Central memory CD8-positive, alpha-beta T cell (primary cell): ENCODE data around the gene CAMK2D.
A peak's percentile ranks its signal among the peaks of the same experiment; 100 is the strongest.

Experiments used
- ATAC-seq: fragments of 150-1000 bp; cut with Tn5 transposase; replicated peaks from 2 replicates; pipeline ENCODE4 v1.10.0; 2022; ENCODE audit warnings: mild to moderate bottlenecking, moderate FRiP score, moderate number of reproducible peaks; ENCODE audit not compliant: poor library complexity, severe bottlenecking; ENCODE audit errors: extremely low read depth
- DNase-seq, 2 donors: peaks; one replicate each; pipeline ENCODE4 v3.0.0; 2021; ENCODE audit warnings: low spot score in 2 of 2
- H3K27ac Mint-ChIP-seq: one replicate; pipeline ENCODE4 v1.8.0; 2022; ENCODE audit warnings: low read depth, mild to moderate bottlenecking, moderate library complexity, mixed read lengths
- H3K27me3 Mint-ChIP-seq: one replicate; pipeline ENCODE4 v1.8.0; 2022; ENCODE audit warnings: mixed read lengths
- H3K36me3 Mint-ChIP-seq: one replicate; pipeline ENCODE4 v1.8.0; 2022; ENCODE audit warnings: mild to moderate bottlenecking, moderate library complexity, mixed read lengths; ENCODE audit not compliant: insufficient read depth
- H3K4me1 Mint-ChIP-seq: one replicate; pipeline ENCODE4 v1.8.0; 2022; ENCODE audit warnings: mixed read lengths
- H3K4me3 Mint-ChIP-seq: one replicate; pipeline ENCODE4 v1.8.0; 2022; ENCODE audit warnings: mild to moderate bottlenecking, moderate library complexity, mixed read lengths
- H3K9me3 Mint-ChIP-seq: one replicate; pipeline ENCODE4 v1.8.0; 2022; ENCODE audit warnings: mixed read lengths

Gene CAMK2D

GRCh38 chr4:113618205-113618604 is 143.3 kb downstream of the CAMK2D start:
- H3K36me3 Mint-ChIP-seq, result no peaks in the 10 kb centered on the region
- ATAC-seq, result no peak

GRCh38 chr4:113617195-113617594 is 144.3 kb downstream of the CAMK2D start:
- ATAC-seq (no peak), DNase-seq (no peak)
- Mint-ChIP-seq H3K9me3 (no peaks in the 10 kb centered on the region), H3K4me3 (no peak overlapping the region), H3K4me1 (peaks cover 32% of the 10 kb centered on the region), H3K27ac (no peak overlapping the region), H3K27me3 (no peaks in the 10 kb centered on the region), H3K36me3 (no peaks in the 10 kb centered on the region)

More at GRCh38 chr4:113618205-113618604, 143.3 kb downstream of the CAMK2D start:
- no peaks in the 10 kb centered on the region for H3K9me3 Mint-ChIP-seq
- DNase-seq, result no peak
- H3K27ac Mint-ChIP-seq, result no peak overlapping the region
- H3K27me3 Mint-ChIP-seq, result no peaks in the 10 kb centered on the region
- no peak overlapping the region for H3K4me3 Mint-ChIP-seq
- H3K4me1 Mint-ChIP-seq, result peaks cover 32% of the 10 kb centered on the region

- peaks cover 26% of the 10 kb centered on the region for H3K4me1 Mint-ChIP-seq
- DNase-seq (no peak), ATAC-seq (peak; percentile 40)
- no peak overlapping the region for H3K27ac Mint-ChIP-seq
- no peaks in the 10 kb centered on the region for H3K9me3 Mint-ChIP-seq
- no peak overlapping the region for H3K4me3 Mint-ChIP-seq
- H3K36me3 Mint-ChIP-seq, result no peaks in the 10 kb centered on the region
- no peaks in the 10 kb centered on the region for H3K27me3 Mint-ChIP-seq
Observed at GRCh38 chr4:113616443-113616842, 145.1 kb downstream of the CAMK2D start.

GRCh38 chr4:113614414-113614813 is 147.1 kb downstream of the CAMK2D start:
- ATAC-seq (no peak), DNase-seq (no peak)
- no peaks in the 10 kb centered on the region for H3K36me3 Mint-ChIP-seq
- no peaks in the 10 kb centered on the region for H3K27me3 Mint-ChIP-seq
- peaks cover 26% of the 10 kb centered on the region for H3K4me1 Mint-ChIP-seq
- H3K4me3 Mint-ChIP-seq, result no peak overlapping the region
- H3K9me3 Mint-ChIP-seq, result no peaks in the 10 kb centered on the region
- H3K27ac Mint-ChIP-seq, result no peak overlapping the region

GRCh38 chr4:113613503-113613902 is 148.0 kb downstream of the CAMK2D start:
- DNase-seq (no peak), ATAC-seq (no peak)
- H3K36me3 Mint-ChIP-seq, result no peaks in the 10 kb centered on the region
- H3K27me3 Mint-ChIP-seq, result no peaks in the 10 kb centered on the region
- H3K4me3 Mint-ChIP-seq, result no peak overlapping the region
- peaks cover 26% of the 10 kb centered on the region for H3K4me1 Mint-ChIP-seq
- peak overlapping the region; percentile 67 for H3K27ac Mint-ChIP-seq
- no peaks in the 10 kb centered on the region for H3K9me3 Mint-ChIP-seq

- Mint-ChIP-seq H3K9me3 (no peaks in the 10 kb centered on the region), H3K36me3 (peaks cover 8% of the 10 kb centered on the region), H3K27ac (no peak overlapping the region), H3K27me3 (no peaks in the 10 kb centered on the region), H3K4me3 (no peak overlapping the region), H3K4me1 (peaks cover 32% of the 10 kb centered on the region)
- ATAC-seq (no peak), DNase-seq (no peak)
Observed at GRCh38 chr4:113610537-113610936, 151.0 kb downstream of the CAMK2D start.

- DNase-seq (no peak), ATAC-seq (no peak)
- no peak overlapping the region for H3K27ac Mint-ChIP-seq
- H3K4me3 Mint-ChIP-seq, result no peak overlapping the region
- H3K27me3 Mint-ChIP-seq, result no peaks in the 10 kb centered on the region
- H3K9me3 Mint-ChIP-seq, result no peaks in the 10 kb centered on the region
- peaks cover 8% of the 10 kb centered on the region for H3K36me3 Mint-ChIP-seq
- peaks cover 18% of the 10 kb centered on the region for H3K4me1 Mint-ChIP-seq
Observed at GRCh38 chr4:113607998-113608397, 153.5 kb downstream of the CAMK2D start.

GRCh38 chr4:113607147-113607720 is 154.3 kb downstream of the CAMK2D start:
- H3K4me3 Mint-ChIP-seq, result no peak overlapping the region
- peaks cover 8% of the 10 kb centered on the region for H3K36me3 Mint-ChIP-seq
- no peaks in the 10 kb centered on the region for H3K9me3 Mint-ChIP-seq
- ATAC-seq, result no peak
- no peak for DNase-seq
- H3K27ac Mint-ChIP-seq, result no peak overlapping the region
- no peaks in the 10 kb centered on the region for H3K27me3 Mint-ChIP-seq
- H3K4me1 Mint-ChIP-seq, result peaks cover 18% of the 10 kb centered on the region

- H3K4me3 Mint-ChIP-seq, result no peak overlapping the region
- peaks cover 8% of the 10 kb centered on the region for H3K36me3 Mint-ChIP-seq
- H3K9me3 Mint-ChIP-seq, result no peaks in the 10 kb centered on the region
- ATAC-seq (no peak), DNase-seq (no peak)
- H3K4me1 Mint-ChIP-seq, result peaks cover 20% of the 10 kb centered on the region
- H3K27ac Mint-ChIP-seq, result no peak overlapping the region
- no peaks in the 10 kb centered on the region for H3K27me3 Mint-ChIP-seq
Observed at GRCh38 chr4:113604955-113605354, 156.6 kb downstream of the CAMK2D start.

GRCh38 chr4:113603911-113604310 is 157.6 kb downstream of the CAMK2D start:
- Mint-ChIP-seq H3K27ac (no peak overlapping the region), H3K36me3 (peaks cover 9% of the 10 kb centered on the region), H3K4me3 (no peak overlapping the region), H3K27me3 (no peaks in the 10 kb centered on the region), H3K4me1 (peaks cover 26% of the 10 kb centered on the region), H3K9me3 (no peaks in the 10 kb centered on the region)
- DNase-seq (no peak), ATAC-seq (no peak)

- no peaks in the 10 kb centered on the region for H3K27me3 Mint-ChIP-seq
- H3K36me3 Mint-ChIP-seq, result peaks cover 7% of the 10 kb centered on the region
- no peak for ATAC-seq
- no peak for DNase-seq
- no peaks in the 10 kb centered on the region for H3K9me3 Mint-ChIP-seq
- peaks cover 27% of the 10 kb centered on the region for H3K4me1 Mint-ChIP-seq
- H3K4me3 Mint-ChIP-seq, result no peak overlapping the region
- no peak overlapping the region for H3K27ac Mint-ChIP-seq
Observed at GRCh38 chr4:113602646-113603228, 158.8 kb downstream of the CAMK2D start.

GRCh38 chr4:113601636-113602035 is 159.9 kb downstream of the CAMK2D start:
- Mint-ChIP-seq H3K9me3 (no peaks in the 10 kb centered on the region), H3K4me1 (peaks cover 27% of the 10 kb centered on the region)

GRCh38 chr4:113596396-113596795 is 165.1 kb downstream of the CAMK2D start:
- Mint-ChIP-seq H3K27ac (no peak overlapping the region), H3K27me3 (no peaks in the 10 kb centered on the region), H3K4me3 (no peak overlapping the region), H3K4me1 (peaks cover 50% of the 10 kb centered on the region), H3K9me3 (no peaks in the 10 kb centered on the region), H3K36me3 (peaks cover 6% of the 10 kb centered on the region)
- no peak for ATAC-seq
- DNase-seq, result no peak

More at GRCh38 chr4:113601636-113602035, 159.9 kb downstream of the CAMK2D start:
- Mint-ChIP-seq H3K36me3 (peaks cover 6% of the 10 kb centered on the region), H3K27ac (no peak overlapping the region), H3K4me3 (no peak overlapping the region), H3K27me3 (no peaks in the 10 kb centered on the region)
- no peak for ATAC-seq
- no peak for DNase-seq
